Activated CD8-positive, alpha-beta memory T cell treated with anti-CD3 and anti-CD28 coated beads for 1 hour (primary cell): Measurements from ENCODE around the gene GNAQ.

ENCODE experiments used
- DNase-seq, 2 donors: peaks; one replicate each; pipeline ENCODE4 v3.0.0-alpha.2; 2020; ENCODE audit warnings: low read depth in 1 of 2; ENCODE audit errors: extremely low read depth in 1 of 2

GNAQ gene

GRCh38 chr9:77853716-77854115, 177.9 kb downstream of the GNAQ start:
- no peak for DNase-seq

DNA sequence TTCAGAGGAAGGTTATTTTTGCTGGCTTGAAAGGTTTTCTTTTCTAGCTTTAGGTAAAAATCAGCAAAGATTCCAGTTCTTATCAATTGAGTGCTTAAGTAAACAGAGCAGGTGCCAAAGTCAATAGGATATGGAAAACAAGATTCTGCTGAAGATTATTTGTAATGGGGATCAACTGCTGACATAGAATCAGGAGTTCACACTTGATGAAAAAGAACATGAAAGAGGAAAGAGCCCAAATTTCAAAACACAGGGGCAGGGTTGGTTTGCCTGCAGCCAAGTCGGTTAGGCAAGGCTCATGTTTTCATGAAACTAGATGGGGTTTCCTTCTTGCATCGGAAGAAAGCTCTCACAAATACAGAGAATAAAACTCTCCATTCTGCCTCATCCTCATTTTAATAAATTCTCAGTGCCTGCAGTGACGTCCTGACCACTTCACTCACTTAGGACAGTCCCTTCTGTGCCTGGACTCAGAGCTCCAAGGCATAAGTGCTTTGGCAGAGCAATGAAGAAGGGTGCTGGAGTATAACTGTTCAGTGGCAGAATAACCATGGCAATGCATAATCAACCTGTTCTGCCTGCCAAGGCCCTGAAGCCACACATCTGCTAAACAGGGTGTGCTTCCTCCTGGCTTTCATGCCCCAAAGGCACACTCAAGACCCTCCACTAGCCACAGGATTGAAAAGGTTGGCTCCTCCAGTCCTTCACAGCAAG, 179.6 kb downstream of the GNAQ start:
- no peak for DNase-seq

DNA sequence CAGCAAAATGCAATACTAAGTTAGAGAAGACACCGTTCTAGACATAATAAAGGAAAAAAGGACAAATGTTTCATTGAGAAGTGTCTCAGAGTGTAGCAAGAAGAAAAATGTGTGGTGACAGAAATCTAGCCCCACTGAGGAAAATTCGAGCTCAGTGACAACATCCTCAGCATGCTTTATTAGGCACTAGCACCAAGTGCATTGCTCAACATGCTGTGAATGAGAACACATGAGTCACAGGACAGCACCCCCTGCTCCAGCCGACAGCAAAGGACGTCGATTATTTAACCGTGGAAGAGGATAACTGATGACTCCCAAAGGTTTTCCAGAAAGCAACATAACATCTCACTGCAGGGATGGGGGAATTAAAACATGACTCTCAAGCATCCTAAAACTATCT, 182.7 kb downstream of the GNAQ start:
- no peak for DNase-seq

DNA sequence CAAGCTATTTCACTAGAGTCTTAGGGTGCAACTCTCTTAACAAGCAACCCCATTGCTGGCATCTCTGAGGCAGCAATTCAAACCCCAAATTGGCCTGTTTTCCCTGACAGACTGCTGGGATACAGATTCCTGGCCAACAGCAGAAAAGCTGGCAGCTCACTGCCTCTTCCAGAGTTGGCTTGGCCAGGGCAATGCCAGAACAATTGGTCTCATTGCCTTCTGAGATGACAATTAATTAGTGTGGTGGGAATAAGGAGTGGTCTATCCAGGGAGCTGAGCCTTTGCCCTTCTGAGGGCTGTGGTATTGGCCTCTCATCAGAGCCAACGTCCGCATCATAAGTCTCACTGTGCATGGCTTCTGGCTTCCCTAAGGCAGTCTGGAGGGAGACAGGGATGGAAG, 183.2 kb downstream of the GNAQ start:
- no peak for DNase-seq

GRCh38 chr9:77847626-77848025, 184.0 kb downstream of the GNAQ start:
- no peak for DNase-seq

DNA sequence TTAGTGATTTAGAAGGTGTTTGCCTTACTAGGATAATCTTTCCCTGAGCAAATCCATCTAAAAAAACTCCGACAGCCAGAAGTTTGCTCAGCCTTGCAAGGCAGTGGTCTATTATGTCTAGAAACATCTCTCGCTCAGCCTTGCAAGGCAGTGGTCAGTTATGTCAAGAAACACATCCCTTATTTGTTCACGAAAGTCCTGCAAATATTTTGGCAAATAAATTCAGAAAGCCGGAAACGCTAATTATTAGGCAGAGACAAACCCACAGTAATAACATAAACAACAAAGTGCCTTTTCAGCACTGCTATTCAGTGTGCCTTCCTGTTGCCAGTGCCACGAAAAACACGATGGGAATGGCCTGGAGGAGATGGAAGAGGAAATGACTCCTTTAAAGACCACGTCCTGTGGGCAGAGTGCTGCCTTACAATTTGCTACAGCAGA, 184.5 kb downstream of the GNAQ start:
- DNase-seq = no peak

GRCh38 chr9:77844415-77844814, 187.2 kb downstream of the GNAQ start:
- DNase-seq = no peak

GRCh38 chr9:77843871-77844155, 187.8 kb downstream of the GNAQ start:
- DNase-seq = no peak

DNA sequence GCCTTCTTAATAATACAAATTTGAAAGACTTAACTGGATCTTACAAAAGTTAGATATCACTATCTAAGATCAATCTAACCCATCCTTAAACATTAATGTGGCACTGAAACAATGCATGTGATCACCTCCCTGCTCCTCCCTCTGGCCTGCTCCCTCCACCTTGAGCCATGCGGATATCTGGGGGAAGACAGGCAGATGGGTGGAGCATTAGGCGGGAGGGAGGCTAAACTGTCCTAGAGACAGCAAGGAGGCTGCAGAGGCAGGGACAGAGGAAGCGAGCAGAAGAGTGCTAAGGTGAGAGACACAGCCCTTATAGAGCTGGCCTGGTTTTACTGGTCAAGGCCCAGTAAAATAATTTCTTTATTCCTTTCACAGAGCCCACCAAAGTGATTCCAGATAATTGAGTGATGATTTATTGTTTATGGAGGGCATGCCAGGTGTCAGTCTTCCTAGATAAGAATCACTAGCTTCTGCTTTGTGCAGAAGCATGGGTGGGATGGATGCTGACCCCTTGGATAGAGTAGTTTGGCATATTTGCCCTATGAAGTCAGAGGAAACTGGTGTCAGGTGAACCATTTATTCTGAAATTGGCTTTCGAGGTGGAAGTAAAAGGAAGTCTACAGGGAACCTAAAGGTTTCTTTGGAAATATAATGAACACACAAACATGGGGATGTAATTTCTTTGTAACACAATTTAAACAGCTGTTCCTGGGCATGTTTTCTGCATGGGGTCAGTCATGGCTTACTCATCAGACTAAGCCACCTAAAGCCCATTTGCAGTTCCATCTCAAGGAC, 188.3 kb downstream of the GNAQ start:
- DNase-seq = no peak

DNA sequence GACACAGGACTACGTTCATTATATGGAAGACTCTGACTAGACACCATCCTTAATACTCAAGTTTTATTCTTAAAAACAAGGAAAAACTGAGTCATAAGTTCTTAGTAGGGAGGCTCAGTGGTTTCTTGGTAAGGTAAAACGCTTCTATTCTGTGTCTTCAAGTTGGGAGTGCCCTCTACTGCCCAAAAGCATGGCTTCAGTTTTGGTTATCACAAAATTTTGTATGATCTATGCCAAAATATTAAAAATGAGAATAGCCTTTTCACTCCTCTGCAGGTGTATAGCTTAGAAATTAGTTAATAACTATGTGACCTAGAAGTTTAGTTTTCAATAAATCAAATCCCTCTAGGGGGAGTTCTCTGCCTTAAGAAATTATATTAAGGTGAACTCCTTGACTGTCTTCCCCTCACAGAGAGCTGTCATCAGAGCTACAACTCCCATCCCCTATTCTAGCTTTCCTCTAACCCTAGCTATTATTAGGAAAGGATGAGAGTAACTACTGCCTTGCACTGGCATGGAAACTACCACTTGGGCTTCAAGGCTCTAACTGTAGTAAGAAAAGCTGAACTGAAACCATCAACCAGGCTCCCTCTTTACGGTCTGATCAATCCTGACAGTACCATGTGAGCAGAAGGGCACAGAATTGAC, 189.7 kb downstream of the GNAQ start:
- no peak for DNase-seq

GRCh38 chr9:77839459-77840140, 192.0 kb downstream of the GNAQ start:
- DNase-seq = no peak

DNA sequence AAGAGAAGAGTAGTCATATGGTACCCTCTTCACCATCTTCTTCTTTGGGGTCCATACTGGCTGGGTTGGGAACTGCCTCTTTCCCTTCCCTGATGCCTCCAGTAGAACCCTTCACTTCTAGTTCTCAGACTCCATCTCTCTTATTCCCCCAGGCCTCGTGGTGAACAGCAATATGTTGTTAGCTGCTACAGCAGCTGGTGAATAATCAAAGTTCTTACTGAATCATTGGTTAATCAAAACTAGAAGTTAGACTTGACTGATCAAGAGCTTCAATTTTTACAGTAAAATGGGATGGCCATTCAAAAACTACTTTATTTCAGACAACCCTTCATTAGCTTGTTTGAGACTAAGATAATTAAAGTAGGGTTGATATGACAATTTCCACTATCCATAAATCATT, 192.6 kb downstream of the GNAQ start:
- DNase-seq = no peak

DNA sequence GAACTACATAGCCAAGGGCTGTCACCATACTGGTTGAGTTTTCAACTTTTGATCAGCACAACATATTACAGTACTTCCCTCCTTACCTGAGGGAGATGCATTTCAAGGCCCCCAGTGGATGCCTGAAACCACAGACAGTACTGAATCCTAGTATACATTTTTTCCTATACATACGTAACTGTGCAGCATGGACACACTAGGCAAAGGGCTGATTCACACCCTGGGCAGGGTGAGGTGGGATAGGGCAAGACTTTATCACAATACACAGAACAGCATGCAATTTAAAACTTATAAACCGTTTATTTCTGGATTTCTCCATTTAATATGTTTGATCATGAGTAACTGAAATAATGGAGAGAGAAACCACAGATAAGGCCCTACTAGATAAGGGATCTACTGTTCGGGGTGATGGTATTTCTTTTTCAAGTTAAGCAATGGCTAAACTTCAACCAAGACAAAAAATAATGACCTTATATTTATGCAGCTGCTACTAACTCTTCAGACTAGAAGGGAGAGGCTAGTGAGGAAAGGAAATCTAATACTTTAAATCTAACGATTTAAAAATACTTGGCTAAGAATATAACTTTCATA, 196.6 kb downstream of the GNAQ start:
- no peak for DNase-seq

- DNase-seq = no peak
These were observed 197.8 kb downstream of the GNAQ start for GRCh38 chr9:77833561-77834429.

DNA sequence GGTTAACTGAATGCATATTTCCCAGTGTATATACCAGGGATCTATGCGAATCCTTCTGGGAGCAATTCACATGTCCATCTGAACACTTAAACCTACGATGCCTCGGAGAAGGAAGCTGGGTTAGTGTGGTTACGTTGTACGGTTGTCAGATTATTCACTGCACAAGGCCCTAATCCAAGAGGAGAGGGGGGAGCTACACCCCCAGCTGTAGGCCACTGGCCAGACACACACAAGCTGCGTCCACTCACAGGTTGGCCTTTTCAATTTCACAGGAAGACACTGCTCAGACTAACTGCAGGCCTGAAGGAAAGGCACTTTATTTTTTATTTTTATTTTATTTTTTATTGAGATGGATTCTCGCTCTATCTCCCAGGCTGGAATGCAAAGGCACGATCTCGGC, 199.0 kb downstream of the GNAQ start:
- DNase-seq = no peak

GRCh38 chr9:77831781-77832180, 199.8 kb downstream of the GNAQ start:
- no peak for DNase-seq

DNA sequence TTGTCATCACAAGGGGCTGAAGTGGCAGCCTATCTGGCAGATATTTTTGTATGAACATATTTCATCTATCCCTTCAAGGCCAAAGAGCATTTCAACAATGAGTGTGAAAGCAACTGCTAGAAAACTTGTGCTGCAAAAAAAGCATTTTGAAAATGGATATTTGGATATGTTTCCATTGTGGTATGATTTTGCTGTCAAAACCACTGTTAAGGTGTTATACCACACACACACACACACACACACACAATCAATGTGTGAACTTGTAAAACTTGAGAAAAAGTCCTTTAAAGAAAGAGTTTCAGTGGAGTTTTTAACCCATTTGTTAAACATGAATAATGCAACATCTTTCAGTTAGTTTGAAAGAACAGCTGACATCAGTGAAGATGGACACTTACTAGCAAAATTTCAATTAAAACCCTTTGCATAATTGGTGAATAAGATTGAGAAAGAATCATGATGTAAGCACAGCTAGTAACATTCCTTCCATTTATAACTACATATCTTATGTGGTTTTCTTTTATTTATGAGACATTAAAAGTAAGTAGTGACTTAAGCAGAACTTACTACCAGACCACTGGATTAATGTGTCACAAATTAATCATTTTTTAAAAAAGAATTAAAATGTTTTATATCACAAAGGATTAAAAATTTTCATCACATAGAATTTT, 200.9 kb downstream of the GNAQ start:
- no peak for DNase-seq

- DNase-seq = no peak
These were observed 202.2 kb downstream of the GNAQ start for GRCh38 chr9:77829420-77829819.

DNA sequence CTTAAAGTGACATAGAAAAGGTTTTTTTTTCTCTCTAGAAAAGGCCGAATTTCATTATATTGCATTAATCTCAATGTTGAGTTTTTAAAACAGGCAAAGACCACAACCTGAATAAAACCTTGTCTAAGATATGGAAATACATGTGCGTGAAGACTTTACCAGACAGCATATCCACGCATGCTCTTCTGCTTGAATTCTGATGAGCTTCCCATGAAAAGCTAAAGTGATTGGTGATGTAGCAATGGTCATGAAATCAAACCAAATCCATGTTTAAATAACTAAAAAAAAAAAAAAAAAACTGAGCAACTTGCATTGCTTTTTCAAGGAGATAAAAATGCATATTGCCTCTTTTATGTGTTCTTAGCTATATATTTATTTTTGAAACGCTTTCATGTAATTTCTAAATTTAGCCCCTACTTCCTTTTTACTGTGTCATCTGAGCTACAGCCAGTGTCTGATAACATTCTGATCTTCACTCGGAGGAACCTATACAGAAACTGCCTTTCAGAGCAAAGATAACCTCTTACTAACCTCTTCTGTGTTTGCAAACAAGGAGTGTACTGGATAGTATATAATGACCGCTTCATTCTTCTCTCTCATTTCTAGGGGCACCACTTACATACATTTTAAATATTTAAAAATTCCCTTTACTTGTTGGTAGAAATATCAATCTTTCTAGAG, 204.4 kb downstream of the GNAQ start:
- no peak for DNase-seq
